Sigmoid colon (tissue), 4 donors: ENCODE data around the gene KAT2B.

Experiments used
- EP300 ChIP-seq, 4 donors: sonication (generic); formaldehyde crosslinking; IDR thresholded peaks; one replicate each; pipeline ENCODE4 v1.6.1; 2017; ENCODE audit warnings: antibody characterized with exemption in 4 of 4
- POLR2AphosphoS5 ChIP-seq, 4 donors: sonication (generic); formaldehyde crosslinking; IDR thresholded peaks; one replicate each; pipeline ENCODE4 v1.6.1; 2017; ENCODE audit warnings: antibody characterized with exemption in 4 of 4
- TF ChIP-seq, protein P1 (sequence below), 4 experiments: fragments of 450-650 bp in 3 of 4; fragments of 200-600 bp in 1 of 4; IDR thresholded peaks; one replicate each; pipeline ENCODE4 v1.5.1; 2016 to 2019; ENCODE audit warnings: antibody characterized with exemption in 4 of 4, mild to moderate bottlenecking in 3 of 4, moderate library complexity in 2 of 4

GRCh38 chr3:20154078-20154477 lies 113.8 kb downstream of the KAT2B start:
- TF ChIP-seq EP300 (IDR thresholded peaks at IDR 0.05) (no peak), POLR2AphosphoS5 (IDR thresholded peaks at IDR 0.05) (no peak)
- TF ChIP-seq, protein P1, sequence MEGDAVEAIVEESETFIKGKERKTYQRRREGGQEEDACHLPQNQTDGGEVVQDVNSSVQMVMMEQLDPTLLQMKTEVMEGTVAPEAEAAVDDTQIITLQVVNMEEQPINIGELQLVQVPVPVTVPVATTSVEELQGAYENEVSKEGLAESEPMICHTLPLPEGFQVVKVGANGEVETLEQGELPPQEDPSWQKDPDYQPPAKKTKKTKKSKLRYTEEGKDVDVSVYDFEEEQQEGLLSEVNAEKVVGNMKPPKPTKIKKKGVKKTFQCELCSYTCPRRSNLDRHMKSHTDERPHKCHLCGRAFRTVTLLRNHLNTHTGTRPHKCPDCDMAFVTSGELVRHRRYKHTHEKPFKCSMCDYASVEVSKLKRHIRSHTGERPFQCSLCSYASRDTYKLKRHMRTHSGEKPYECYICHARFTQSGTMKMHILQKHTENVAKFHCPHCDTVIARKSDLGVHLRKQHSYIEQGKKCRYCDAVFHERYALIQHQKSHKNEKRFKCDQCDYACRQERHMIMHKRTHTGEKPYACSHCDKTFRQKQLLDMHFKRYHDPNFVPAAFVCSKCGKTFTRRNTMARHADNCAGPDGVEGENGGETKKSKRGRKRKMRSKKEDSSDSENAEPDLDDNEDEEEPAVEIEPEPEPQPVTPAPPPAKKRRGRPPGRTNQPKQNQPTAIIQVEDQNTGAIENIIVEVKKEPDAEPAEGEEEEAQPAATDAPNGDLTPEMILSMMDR (IDR thresholded peaks at IDR 0.05) = no peak
